Measurements from ENCODE around the gene SP8. TPM values are rescaled to one million over a fixed set of nuclear protein-coding genes. Genes with fewer than 3 reads are reported as not detected.

Gene SP8
- total RNA-seq, 1 donor from 2014 or later: 19.8 TPM

- H3K79me2 ChIP-seq (ENCODE audit: low read depth): peaks cover 29% of the 10 kb centered on the region
- H3K36me3 ChIP-seq: no peaks in the 10 kb centered on the region
- peak overlapping the region; percentile 94 for H3K4me3 ChIP-seq
- H3K9me3 ChIP-seq (ENCODE audit: low read depth): no peaks in the 10 kb centered on the region
- H3K9ac ChIP-seq: no peak overlapping the region
- TF ChIP-seq CTCF (IDR thresholded peaks at IDR 0.05) (no peak), EZH2phosphoT487 (IDR thresholded peaks at IDR 0.05) (no peak), EZH2 (IDR thresholded peaks at IDR 0.05) (no peak)
- H2AFZ ChIP-seq (replicated peaks): no peak overlapping the region
- H3K4me2 ChIP-seq: peak overlapping the region; percentile 83
- peak; percentile 40 for DNase-seq (ENCODE audit: low spot score)
- Mint-ChIP-seq H3K36me3 (peaks cover 4% of the 10 kb centered on the region), H3K4me1 (peaks cover 64% of the 10 kb centered on the region), H3K27me3 (ENCODE audit: insufficient read depth, low read depth) (peaks cover 57% of the 10 kb centered on the region), H3K4me3 (peak overlapping the region; percentile 90), H3K27ac (peak overlapping the region; percentile 51), H3K9me3 (peaks cover 3% of the 10 kb centered on the region)
- peaks cover 26% of the 10 kb centered on the region for H4K20me1 ChIP-seq (ENCODE audit: low read depth)
- H3K4me1 ChIP-seq: peaks cover 52% of the 10 kb centered on the region
- H3K27me3 ChIP-seq: peaks cover 52% of the 10 kb centered on the region
- no peak overlapping the region for H3K27ac ChIP-seq
- peaks cover 74% of the 10 kb centered on the region for H3F3A ChIP-seq (ENCODE audit: low read depth)
Measured at GRCh38 chr7:20788420-20788990, 1.8 kb upstream of the SP8 start.

GRCh38 chr7:20787660-20788419 lies 1.2 kb upstream of the SP8 start:
- Mint-ChIP-seq H3K27ac (peak overlapping the region; percentile 81), H3K9me3 (peaks cover 3% of the 10 kb centered on the region), H3K27me3 (ENCODE audit: insufficient read depth, low read depth) (peaks cover 55% of the 10 kb centered on the region), H3K4me1 (peaks cover 61% of the 10 kb centered on the region), H3K36me3 (peaks cover 8% of the 10 kb centered on the region), H3K4me3 (peak overlapping the region; percentile 90)
- TF ChIP-seq EZH2 (IDR thresholded peaks at IDR 0.05): no peak
- no peak for TF ChIP-seq CTCF (IDR thresholded peaks at IDR 0.05)
- TF ChIP-seq EZH2phosphoT487 (IDR thresholded peaks at IDR 0.05): no peak
- peaks cover 36% of the 10 kb centered on the region for H3K79me2 ChIP-seq (ENCODE audit: low read depth)
- peak overlapping the region; percentile 83 for H3K4me2 ChIP-seq
- peak overlapping the region; percentile 30 for H2AFZ ChIP-seq (replicated peaks)
- H3K4me3 ChIP-seq: peak overlapping the region; percentile 94
- H3K27me3 ChIP-seq: peaks cover 54% of the 10 kb centered on the region
- peaks cover 51% of the 10 kb centered on the region for H3K4me1 ChIP-seq
- H3K9ac ChIP-seq: no peak overlapping the region
- no peaks in the 10 kb centered on the region for H3K9me3 ChIP-seq (ENCODE audit: low read depth)
- peaks cover 74% of the 10 kb centered on the region for H3F3A ChIP-seq (ENCODE audit: low read depth)
- no peaks in the 10 kb centered on the region for H3K36me3 ChIP-seq
- peak; percentile 70 for DNase-seq (ENCODE audit: low spot score)
- peaks cover 33% of the 10 kb centered on the region for H4K20me1 ChIP-seq (ENCODE audit: low read depth)
- peak overlapping the region; percentile 7 for H3K27ac ChIP-seq

- Histone ChIP-seq H3K4me1 (peaks cover 51% of the 10 kb centered on the region), H2AFZ (replicated peaks) (no peak overlapping the region), H3F3A (ENCODE audit: low read depth) (peaks cover 72% of the 10 kb centered on the region), H3K27ac (peak overlapping the region; percentile 70), H3K9ac (peak overlapping the region; percentile 51), H3K4me2 (peak overlapping the region; percentile 83), H3K36me3 (peaks cover 11% of the 10 kb centered on the region), H3K9me3 (ENCODE audit: low read depth) (no peaks in the 10 kb centered on the region), H3K4me3 (peak overlapping the region; percentile 94), H3K27me3 (peaks cover 56% of the 10 kb centered on the region), H3K79me2 (ENCODE audit: low read depth) (peaks cover 50% of the 10 kb centered on the region), H4K20me1 (ENCODE audit: low read depth) (peaks cover 47% of the 10 kb centered on the region)
- H3K27ac Mint-ChIP-seq: peak overlapping the region; percentile 79
- H3K9me3 Mint-ChIP-seq: peaks cover 3% of the 10 kb centered on the region
- H3K4me1 Mint-ChIP-seq: peaks cover 54% of the 10 kb centered on the region
- TF ChIP-seq EZH2phosphoT487 (IDR thresholded peaks at IDR 0.05) (no peak), CTCF (IDR thresholded peaks at IDR 0.05) (no peak), EZH2 (IDR thresholded peaks at IDR 0.05) (no peak)
- peaks cover 45% of the 10 kb centered on the region for H3K27me3 Mint-ChIP-seq (ENCODE audit: insufficient read depth, low read depth)
- peaks cover 9% of the 10 kb centered on the region for H3K36me3 Mint-ChIP-seq
- peak overlapping the region; percentile 90 for H3K4me3 Mint-ChIP-seq
- peak; percentile 85 for DNase-seq (ENCODE audit: low spot score)
Measured at GRCh38 chr7:20786421-20786778, 286 bp downstream of the SP8 start.

Measured in neural progenitor cell (in vitro differentiated cells).